HG03039 (cell line): ENCODE measurements around the gene MARK3.
"Not testable (repeated sequence)": the region's sequence is repeated elsewhere in the genome, so short reads cannot be mapped to it uniquely, and the experiment has no call there.

Source experiments
- ATAC-seq: cut with Tn5 transposase; IDR thresholded peaks from one replicate; pipeline ENCODE4 v1.9.1; 2021; ENCODE audit warnings: mild to moderate bottlenecking, moderate library complexity; ENCODE audit not compliant: unreplicated experiment

The MARK3 gene

DNA sequence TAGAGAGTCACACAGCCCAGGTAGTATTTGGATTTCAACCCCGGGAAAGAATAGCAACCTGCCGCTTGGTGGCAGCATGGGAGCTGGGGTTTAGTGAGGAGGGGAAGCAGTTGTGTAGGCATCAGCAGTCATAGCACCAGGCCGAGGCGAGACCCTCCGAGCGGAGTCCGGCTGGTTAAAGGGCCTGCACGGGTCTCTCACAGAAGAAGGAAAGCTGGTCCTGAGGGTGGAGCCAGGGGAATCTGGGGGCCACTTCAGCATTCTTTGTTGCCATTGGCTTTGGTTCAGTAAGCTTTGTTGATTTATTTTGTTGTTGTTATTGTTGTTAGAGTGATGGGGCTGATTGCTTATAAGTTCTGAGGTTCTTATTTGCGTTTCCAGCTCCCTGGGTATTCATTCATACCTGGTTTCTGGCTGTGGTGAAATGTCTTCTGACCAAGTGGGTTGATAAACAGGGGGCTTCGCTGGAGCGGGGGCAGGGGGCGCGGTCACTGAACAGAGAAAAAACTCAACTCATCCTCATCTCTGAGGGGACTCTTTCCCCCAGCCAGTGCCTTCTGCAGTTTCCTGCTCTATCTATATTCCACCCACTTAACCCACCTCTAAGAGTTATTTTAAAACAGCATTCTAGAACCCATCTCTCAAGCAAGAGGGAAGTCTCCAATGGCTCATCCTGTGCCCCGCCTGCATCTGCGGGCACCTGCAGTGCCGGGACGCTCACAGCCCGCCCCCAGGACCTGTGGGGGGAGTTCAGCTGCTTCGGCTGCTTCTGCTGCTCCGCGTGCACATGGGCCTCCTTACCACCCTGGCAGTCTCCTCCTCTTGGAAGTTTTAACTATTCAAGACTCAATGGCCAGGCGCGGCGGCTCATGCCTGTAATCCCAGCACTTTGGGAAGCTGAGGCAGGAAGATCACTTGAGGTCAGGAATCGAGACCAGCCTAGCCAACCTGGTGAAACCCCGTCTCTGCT lies 125.8 kb downstream of the MARK3 start:
- ATAC-seq = no peak

DNA sequence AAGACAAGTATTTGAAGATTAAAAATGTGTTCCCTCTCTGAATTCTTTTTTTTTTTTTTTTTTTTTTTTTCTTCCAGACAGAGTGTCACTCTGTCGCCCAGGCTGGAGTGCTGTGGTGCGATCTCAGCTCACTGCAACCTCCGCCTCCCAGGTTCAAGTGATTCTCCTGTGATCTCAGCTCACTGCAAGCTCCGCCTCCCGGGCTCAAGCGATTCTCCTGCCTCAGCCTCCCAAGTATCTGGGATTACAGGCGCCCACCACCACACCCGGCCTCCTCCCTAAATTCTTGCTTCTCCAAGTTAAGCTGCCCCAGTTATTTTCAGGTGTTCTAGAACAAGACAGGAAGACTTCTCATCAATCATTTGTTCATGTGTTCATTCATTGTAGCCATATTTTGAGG lies 127.0 kb downstream of the MARK3 start:
- not testable (repeated sequence) for ATAC-seq

DNA sequence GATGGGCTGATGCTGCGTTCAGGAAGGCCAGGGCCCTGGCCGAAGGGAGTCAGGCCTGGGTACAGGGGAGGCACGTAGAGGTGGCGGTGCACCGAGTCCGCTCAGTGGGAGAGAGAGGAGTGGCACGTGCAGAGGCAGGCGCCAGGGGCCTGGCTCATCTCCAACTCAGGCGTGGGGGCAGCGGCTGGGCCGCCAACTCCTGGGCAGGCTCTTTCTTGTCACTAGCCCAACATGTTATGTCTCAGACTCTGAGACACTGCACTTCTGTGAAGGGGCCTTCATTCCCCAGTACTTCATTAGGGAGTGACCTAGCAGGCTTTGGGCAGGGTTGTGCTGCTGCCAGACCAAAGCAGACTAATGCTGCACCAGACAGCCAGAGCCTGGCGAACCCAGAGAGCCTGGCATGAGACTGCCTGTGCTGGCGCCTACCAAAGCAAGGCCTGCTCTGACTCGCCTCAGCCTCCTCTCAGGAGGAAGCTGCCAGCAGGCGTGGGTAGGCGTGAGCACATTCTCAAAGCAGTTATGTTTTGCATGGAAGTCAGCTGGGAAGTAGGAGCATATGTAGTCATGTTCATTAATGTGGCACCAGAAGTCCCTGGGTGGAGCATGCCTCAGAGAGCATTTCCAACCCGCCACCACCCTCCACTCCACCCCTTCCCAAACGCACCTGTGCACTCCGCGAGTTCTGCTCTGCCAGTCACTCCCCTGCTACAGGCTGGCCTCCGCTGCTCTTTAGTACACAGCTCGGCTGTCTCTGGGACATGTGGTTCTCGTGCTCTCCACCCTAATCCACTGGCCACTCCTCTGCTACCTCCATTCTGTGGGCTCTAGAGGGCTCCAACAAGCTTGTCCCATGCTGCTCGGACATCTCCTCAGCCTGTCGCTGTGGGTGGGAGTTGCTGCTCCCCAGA lies 127.7 kb downstream of the MARK3 start:
- no peak for ATAC-seq

DNA sequence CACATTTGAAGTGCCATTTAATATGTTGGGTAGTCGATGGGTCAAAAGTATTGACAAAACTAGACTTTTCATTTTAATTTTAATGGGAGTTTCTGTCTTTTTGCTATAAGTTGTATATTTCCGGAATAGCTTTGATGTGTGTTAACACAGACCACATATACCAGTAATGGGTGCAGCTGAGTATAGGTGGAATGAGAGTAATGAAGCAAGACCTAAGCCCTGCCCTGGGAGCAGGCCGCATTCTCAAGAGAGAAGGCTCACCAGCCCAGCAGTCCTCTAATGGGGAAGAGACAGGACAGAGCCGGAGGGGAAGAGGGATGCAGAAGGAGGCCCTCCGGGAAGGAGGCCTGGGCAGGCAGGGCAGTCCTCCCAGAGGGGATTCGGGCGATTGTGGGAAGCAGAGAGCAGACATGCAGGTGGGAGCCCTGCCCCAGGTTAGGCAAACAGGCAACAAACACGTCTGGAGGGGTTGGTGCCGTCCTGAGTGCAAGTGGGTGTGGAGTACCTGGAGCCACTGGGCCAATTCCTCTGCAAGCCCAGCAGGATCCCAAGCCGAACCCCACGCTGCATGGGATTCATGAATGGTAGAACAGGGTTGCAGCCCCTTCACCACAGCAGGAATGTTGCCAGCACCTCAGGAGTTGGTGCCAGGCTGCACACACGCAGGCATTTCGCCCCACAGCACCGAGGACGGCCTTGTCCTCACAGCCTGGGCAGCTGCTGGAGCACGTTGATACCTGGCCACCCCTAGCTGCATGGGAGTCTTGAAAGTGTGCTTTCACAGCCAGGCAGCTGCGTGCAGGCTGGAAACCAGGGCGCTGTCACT lies 129.6 kb downstream of the MARK3 start:
- no peak for ATAC-seq

DNA sequence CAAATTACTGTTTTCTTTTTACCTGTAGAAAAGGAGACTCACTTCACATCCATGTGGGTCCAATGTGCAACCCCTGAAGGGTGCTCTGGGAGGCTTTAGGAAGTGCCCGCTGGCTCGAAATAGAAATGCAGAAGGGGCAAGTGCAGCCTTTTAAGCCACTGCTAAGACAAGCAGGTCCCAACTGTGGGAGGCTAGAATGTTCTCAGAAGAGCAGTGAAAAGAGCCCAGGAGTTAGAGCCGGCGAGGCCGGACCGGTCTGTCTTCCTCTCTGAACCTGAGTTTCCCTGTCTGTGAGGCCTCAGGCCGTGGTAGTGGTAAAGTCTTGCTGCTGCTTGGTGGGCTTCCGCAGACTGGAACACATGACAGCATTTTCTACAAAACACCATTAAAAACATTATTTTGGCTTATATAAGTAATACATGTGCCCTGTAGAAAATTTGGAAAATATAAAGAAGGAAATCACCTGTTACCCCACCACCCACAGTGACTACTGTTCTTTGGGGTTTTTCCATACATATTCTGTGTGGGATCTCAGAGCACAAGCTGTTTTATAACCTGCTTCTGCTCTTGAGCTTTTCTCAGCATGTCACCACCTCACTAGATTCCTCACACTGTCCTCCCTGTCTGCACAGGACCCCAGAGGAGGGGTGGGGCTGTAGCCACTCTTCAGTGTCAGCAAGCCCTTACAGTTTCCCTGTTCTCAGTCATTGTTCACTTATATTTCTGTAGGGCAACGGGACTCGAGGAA lies 131.4 kb downstream of the MARK3 start:
- no peak for ATAC-seq

DNA sequence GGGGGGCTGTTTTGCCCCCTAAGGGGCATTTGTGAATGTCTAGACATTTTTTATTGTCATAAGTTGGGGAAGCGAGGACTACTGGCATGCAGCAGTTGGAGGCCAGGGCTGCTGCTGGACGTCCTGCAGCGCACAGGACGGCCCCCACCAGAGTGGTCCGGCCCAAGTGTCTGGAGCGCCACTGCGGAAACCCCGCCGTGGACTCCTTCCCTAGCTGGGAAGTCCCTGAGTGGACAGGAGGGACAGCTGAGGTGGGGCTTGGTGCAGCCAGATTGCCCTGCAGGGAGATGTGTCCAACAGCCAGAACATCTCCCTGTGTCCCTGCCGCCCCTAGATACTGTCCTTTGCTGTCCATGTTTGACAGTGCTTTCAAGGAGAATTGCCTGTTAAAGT lies 132.0 kb downstream of the MARK3 start:
- no peak for ATAC-seq

DNA sequence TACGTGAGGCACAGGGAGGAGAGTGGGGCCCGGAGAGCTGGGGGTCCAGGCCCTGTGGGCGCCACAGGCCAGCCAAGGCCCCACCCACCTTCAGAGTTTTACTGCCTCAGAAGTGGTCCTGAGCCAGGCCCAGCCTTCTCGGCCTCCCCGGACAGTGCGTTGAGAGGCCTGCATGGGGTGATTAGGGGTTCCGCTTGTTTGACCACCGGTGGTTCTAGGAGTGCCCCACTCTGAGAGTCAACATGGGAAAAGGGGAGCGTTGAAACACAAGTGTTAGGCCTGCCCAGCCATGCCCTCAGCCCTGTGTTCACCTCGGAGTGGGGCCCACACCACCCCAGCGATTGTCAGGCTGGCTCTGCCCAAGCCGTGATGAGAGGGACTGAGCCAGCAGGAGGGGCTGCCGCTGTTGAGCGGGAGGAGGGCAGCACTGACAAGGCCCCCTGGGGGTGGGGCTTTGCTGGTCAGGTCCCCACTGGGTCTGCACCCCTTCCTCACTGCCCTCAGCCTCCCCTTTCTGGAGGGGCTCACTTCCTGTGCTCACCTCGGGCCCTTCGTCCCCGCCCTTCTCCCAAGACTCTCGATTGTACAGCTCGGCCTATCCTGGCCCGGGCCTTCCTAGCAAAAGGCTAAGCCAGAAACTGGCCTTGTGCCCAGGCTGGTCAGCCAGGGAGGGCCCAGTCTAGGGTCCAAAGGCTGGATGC lies 132.7 kb downstream of the MARK3 start:
- no peak for ATAC-seq

DNA sequence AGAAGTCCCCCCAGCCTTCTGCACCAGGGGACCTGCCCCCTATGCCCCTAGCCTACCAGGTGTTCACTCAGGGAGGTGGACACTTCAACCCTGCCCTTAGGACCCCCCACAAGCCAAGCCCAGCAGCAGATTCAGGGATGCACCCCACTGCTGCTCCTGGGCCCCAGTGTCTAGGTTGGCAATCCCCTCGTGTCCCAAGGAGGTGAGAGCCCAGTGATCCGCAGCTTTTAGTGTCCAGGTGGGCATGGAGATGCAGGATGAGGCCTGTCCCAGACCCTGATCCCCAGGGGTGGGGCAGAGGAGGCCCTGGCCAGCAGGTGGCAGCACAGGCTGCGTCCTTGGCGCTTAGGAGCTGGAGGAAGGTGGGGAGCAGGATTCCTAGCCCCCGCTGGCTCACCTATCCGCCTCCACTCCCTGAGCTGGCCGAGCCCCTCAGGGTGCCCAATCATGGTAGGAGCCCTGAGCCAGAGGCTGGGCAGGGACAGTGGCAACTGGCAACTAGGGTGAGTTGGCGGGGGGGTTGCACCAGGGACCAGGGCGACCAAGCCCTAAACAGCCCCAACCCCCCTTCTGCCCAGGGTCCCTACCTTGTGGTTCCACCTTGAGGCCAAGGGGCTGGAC lies 133.3 kb downstream of the MARK3 start:
- no peak for ATAC-seq

DNA sequence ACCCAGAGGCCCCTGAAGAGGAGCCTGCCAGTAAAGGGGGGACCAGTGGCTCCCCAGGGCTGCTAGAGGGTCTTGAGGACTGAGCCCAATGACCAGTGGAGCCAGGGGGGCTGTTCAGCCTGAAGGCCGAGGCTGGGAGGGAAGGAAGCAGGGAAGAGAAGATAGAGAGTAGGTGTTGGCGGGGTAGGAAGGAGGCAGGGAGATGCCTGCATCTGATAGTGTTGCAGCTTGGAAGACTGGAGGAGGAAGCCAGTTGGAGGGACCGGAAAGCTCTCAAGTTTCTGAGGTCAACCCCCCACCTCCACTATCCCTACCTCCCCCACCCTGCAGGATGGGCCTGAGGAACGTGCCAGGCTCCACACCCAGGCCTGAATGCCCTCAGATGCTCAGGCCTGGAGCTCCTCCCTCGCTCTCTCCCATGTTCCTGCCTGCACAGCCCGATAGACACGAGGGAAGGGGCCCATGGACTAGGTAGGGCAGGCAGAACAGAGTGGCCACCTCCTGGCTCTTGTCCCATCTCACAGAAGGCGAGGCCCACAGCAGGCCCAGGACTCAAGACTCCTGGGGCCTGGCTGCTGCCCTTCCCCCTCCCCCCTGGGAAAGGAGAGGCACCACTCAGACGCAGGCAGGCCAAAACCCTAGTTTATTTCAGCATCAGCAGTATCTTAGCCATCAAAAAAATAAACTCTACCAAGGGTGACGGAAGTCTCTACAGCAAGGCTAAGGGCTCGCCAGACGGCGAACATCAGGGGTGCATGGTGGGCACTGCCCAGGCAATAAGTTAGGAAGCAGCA lies 134.0 kb downstream of the MARK3 start:
- no peak for ATAC-seq

DNA sequence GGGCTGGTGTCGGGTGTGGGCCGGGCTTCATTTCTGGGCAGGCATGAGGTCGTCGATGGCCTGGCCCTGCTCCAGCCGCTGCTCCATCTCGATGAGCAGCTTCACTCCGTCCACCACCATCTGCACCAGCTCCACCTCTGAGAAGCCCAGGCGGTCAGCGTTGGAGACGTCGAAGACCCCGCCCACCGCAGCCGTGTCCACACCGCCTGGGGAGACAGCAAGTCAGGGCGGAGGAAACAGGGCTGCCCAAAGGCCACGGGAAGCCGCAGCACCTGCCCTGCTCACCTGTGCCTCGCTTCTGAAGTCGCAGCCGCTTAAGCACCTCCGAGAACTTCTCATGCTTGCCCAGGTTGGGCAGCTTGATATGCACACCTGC lies 134.6 kb downstream of the MARK3 start:
- ATAC-seq = no peak

DNA sequence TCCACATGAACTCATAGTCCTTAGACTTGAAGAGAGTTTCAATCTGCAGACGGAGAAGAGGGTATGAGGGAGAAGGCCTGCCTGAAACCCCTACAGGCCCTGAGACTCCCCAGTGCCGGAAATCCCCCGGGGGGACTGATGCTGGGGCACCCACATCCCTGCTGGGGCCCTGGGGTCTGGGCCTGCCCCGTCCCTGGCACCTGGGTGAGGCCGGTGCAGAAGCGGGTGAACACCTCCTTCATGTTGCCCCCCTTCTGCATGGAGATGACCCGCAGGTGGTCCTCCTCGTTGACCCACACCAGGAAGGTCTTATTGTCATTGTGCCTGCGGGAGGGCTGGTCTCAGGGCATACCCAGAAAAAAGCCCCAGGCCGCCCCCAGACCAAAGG lies 135.0 kb downstream of the MARK3 start:
- ATAC-seq = no peak

DNA sequence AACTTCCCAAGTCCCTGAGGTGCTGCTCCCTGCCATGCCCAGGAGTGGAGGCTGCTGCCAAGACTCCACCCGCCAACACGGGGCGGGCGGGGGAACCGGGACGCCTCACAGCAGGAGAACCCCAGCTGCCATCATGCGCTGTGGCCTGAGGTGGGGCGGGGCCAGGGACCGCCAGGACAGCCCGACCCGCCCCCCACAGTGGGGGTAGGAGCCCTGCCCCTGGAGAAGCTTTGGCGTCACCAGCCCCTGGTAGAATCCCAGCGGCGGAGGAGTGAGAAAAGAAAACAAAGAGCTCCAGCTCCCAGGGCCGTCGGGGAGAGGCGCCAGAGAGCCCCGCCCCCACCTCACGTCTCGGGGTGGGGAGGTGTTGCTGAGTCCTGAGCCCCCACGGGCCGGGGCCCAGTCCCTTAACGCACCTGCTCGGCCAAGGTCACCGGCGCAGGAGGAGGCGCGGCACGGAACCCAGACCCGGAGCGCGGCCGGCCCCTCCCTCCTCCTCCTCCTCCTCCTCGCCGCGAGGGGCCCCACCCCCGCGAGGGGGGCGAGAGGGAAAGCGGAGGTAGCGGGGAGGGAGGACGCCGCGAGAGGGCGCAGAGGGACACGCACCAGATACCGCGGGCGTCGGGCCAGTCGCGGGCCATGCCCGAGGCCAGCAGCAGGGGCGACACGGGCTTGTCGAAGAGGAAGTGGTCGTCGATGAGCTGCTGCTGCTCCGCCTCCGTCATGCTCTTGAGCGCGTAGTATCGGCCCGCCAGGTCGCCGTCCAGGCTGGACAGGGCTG lies 135.6 kb downstream of the MARK3 start:
- ATAC-seq = no peak

DNA sequence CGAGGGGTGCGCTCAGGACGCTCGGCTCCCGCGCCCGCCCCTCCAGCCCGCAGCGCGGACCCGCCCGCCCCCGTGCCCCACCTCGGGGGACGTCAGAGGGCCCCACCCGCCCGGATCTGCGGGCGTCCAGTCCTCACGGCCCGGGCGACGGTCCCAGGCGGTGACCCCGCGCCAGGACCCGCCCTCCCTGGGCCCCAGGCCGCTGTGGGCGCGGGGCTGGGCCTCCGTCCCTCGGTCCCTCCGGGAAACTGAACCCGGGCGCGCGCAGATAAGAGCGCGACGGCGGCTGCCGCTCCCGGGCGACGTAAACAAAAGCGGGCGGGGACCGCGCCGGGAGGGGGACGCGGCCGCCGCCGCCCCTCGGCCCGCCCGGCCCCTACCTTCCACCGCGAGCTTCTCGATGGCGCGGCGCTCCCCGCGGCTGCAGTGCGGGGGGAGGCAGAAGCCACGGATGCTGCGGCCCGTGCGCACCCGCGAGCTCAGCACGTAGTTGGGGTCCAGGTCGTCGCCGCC lies 136.3 kb downstream of the MARK3 start:
- ATAC-seq = no peak

DNA sequence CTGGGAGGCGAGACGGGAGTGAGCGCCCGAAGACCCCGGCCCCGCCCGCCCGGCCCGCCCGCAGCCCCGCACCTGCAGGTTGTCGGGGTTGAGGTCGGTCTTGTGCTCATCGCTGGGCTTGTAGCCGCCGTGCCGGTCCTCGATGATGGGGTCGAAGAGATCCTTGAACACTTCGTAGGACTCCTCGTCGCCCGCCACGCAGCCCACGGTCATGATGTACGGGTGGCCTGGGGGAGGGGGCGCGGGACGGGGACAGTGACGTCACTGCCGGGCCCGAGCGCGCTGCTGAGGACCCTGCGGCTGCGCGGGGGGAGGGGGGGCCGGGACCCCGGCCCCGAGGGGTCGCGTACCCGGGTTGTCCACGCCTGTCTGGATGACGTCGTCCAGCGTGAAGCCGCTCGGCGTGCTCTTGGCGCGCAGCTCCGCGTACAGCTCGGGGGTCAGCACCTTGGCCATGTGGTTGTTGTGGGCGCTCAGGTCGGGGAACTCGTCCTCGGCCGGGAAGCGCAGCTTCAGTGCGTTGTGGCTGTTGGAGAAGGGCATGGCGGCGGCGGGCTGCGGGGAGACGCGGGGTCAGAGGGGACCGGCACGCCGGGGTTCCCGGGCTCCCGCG lies 136.8 kb downstream of the MARK3 start:
- ATAC-seq = no peak

DNA sequence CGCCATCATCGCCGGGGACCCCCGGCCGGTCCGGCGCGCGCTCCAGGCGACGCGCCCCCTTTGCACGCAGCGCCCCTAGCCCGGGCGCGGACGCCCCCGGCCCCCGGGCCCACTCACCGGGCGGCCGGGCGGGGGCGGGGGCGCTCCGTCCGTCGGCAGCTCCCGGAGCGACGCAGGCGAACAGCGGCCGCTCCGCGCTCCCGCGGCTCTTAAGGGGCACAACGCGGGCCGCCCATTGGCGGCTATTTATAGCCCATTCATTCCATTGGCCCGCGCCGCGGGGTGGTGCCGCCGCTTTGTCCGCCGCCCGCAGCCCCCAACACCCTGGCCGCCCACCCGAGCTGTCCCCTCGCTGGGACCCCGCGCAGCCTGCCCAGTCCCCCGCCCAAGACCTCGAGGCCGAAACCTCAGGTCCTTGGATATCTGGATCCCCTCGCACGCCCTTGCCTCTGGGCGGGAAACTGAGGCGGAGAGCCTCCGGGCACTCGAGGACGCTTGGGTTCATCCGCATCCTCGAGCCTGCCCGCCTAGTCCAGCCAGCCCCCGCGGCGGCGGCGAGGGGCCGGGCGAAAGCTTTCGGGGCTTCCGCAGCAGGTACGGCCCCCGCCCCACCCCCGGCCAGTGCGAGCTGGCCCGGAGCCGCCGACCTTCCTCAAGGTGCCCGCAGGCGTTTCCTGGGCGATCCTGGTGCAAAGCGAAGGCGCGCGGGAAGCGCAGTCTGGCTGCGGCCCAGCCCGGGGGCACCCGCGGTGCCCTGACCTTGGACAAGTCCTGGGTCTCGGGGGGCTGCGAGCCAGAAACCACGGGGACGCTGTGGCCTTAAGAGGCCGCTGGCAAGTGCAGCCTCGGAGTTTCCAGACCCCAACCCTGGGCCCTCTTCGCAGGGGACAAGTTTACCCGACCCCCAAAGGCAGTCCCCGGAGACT lies 137.7 kb downstream of the MARK3 start, which contains the start of gene CKB:
TSS of gene CKB (minus strand) at position 182 of the 926 bp plus-strand sequence. CDS start 337 bp downstream, outside the sequence.
- no peak for ATAC-seq

DNA sequence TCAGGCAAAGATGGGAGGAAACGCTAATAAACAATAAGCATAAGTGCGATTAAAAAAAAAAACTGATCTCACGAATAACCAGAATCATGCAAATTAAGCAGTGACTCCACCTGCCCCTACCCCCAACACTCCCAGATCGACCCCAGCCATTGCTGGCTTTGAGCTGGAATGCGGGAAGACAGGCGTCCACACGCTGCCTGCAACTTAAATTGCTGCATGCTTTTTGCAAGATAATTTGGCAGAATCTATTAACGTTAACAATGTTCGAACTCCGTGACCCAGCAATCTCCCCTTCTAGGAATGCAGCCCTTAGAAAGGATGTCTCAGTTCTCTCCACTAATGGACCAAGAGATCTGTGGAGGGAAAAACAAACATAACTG lies 138.3 kb downstream of the MARK3 start:
- ATAC-seq = no peak
